HEK293 (cell line): ENCODE results near the gene PTPRK.

Experiments
- KLF1 ChIP-seq: fragments of 450-650 bp; formaldehyde crosslinking; IDR thresholded peaks from 2 replicates; pipeline ENCODE4 v1.5.1; 2016; ENCODE audit warnings: missing biosample characterization, missing genetic modification characterization
- ZNF510 ChIP-seq: fragments of 450-650 bp; formaldehyde crosslinking; IDR thresholded peaks from 2 replicates; pipeline ENCODE4 v1.5.1; 2018; ENCODE audit warnings: mild to moderate bottlenecking, missing genetic modification characterization, missing biosample characterization; ENCODE audit not compliant: insufficient replicate concordance
- ZNF549 ChIP-seq: fragments of 450-650 bp; IDR thresholded peaks from 2 replicates; pipeline ENCODE4 v1.5.1; 2018; ENCODE audit warnings: missing biosample characterization, missing genetic modification characterization, mild to moderate bottlenecking, inconsistent platforms, moderate library complexity

GRCh38 chr6:128240024-128240428, 280.4 kb downstream of the PTPRK start:
- TF ChIP-seq KLF1 (tag by site-specific recombination) (no peak), ZNF510 (no peak), ZNF549 (tag by site-specific recombination) (no peak)
